Measurements from ENCODE around the gene CHRND. TPM values are rescaled to one million over a fixed set of nuclear protein-coding genes. Genes with fewer than 3 reads are reported as not detected.

The CHRND gene
- total and polyA plus RNA-seq, 8 donors = 0.07 to 0.22 (median 0.12) TPM; not detected in 5

- ATAC-seq (no peak), FAIRE-seq (no peak), DNase-seq (peak in 3 of 6 donors; percentile 6 to 49 (median 46))
- intact Hi-C loops (cut with DNase I) = no loop called here
- Histone ChIP-seq H3K4me1 (no peaks in the 10 kb centered on the region), H3K9me3 (no peaks in the 10 kb centered on the region), H3K27me3 (no peaks in the 10 kb centered on the region), H3K4me3 (no peak overlapping the region), H3K36me3 (no peaks in the 10 kb centered on the region), H3K27ac (no peak overlapping the region)
- 60 to 65% methylated on average over 21 of the region's 21 CpGs for WGBS, 2 donors
- TF ChIP-seq CTCF (IDR thresholded peaks at IDR 0.05) = no peak
Observed at GRCh38 chr2:232479341-232480200, 46.4 kb upstream of the CHRND start.

- no peaks in the 10 kb centered on the region for H3K36me3 ChIP-seq
- intact Hi-C loops (cut with DNase I) = no loop called here
- H3K27ac ChIP-seq = no peak overlapping the region
- FAIRE-seq = no peak
- 69 to 76% methylated on average over 26 of the region's 26 CpGs for WGBS, 2 donors
- H3K4me3 ChIP-seq = no peak overlapping the region
- no peak for ATAC-seq
- DNase-seq = peak in 3 of 6 donors; percentile 6 to 57 (median 53)
- H3K27me3 ChIP-seq = peaks cover 0 to 2% (median 0%) of the 10 kb centered on the region in 4 donors
- no peaks in the 10 kb centered on the region for H3K9me3 ChIP-seq
- H3K4me1 ChIP-seq = no peaks in the 10 kb centered on the region
- no peak for TF ChIP-seq CTCF (IDR thresholded peaks at IDR 0.05)
Observed at GRCh38 chr2:232480201-232481190, 45.5 kb upstream of the CHRND start.

- DNase-seq (peak in 3 of 6 donors; percentile 16 to 50 (median 39)), FAIRE-seq (no peak), ATAC-seq (no peak)
- Histone ChIP-seq H3K4me3 (no peak overlapping the region), H3K4me1 (no peaks in the 10 kb centered on the region), H3K27ac (no peak overlapping the region), H3K27me3 (peaks cover 0 to 6% (median 0%) of the 10 kb centered on the region in 4 donors), H3K36me3 (no peaks in the 10 kb centered on the region), H3K9me3 (no peaks in the 10 kb centered on the region)
- WGBS, 2 donors = 74 to 80% methylated on average over 29 of the region's 29 CpGs
- intact Hi-C loops (cut with DNase I) = no loop called here
- no peak for TF ChIP-seq CTCF (IDR thresholded peaks at IDR 0.05)
Observed at GRCh38 chr2:232481322-232482140, 44.4 kb upstream of the CHRND start.

- no peak for ATAC-seq
- Histone ChIP-seq H3K9me3 (no peaks in the 10 kb centered on the region), H3K27me3 (peaks cover 0 to 7% (median 3%) of the 10 kb centered on the region in 4 donors), H3K4me3 (no peak overlapping the region), H3K27ac (no peak overlapping the region), H3K36me3 (no peaks in the 10 kb centered on the region), H3K4me1 (no peaks in the 10 kb centered on the region)
- DNase-seq = peak in 3 of 6 donors; percentile 6 to 54 (median 38)
- no peak for TF ChIP-seq CTCF (IDR thresholded peaks at IDR 0.05)
- WGBS, 2 donors = 74 to 82% methylated on average over 30 to 31 of the region's 31 CpGs
- intact Hi-C loops (cut with DNase I) = no loop called here
- FAIRE-seq = no peak
Observed at GRCh38 chr2:232482301-232483238, 43.4 kb upstream of the CHRND start.

Data from pancreas (tissue), 10 donors.